ENCODE data around the gene USP28.

DNA sequence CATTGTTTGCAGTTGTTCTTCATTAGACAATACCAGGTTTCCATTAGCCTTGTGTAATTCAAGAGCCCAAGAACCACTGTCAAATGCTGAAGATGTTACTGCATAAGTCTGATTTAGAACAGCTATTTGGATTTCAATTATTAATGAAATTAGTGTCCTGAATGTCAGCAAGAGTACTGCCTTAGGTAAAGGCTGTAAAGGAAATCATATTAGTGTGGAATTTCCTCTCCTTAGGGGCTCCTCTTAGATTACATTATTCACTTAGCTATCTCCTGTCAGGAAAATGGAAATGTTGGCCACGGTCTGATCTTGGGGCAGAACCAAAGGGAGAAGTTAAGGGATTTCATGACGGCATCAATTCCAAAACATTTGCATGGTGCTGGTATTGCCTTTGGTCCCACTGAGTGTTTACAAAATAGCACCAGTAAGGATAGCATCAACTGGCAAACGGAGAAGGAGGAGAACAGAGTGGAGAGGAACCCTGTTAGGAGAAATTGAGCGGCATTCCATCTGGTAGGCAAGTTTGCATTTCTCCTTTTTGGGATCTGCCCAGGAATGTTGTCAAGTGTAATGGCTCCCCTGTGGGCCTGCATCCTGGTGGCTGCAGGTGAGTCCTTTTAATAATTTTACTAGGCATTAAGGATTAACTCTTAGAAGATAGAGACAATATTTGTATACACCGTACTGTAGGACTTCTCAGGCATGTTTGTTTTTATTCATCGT lies 29.2 kb upstream of the USP28 start, which contains the start of gene HTR3B:
- TF ChIP-seq, protein P1, sequence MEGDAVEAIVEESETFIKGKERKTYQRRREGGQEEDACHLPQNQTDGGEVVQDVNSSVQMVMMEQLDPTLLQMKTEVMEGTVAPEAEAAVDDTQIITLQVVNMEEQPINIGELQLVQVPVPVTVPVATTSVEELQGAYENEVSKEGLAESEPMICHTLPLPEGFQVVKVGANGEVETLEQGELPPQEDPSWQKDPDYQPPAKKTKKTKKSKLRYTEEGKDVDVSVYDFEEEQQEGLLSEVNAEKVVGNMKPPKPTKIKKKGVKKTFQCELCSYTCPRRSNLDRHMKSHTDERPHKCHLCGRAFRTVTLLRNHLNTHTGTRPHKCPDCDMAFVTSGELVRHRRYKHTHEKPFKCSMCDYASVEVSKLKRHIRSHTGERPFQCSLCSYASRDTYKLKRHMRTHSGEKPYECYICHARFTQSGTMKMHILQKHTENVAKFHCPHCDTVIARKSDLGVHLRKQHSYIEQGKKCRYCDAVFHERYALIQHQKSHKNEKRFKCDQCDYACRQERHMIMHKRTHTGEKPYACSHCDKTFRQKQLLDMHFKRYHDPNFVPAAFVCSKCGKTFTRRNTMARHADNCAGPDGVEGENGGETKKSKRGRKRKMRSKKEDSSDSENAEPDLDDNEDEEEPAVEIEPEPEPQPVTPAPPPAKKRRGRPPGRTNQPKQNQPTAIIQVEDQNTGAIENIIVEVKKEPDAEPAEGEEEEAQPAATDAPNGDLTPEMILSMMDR (conservative IDR thresholded peaks at IDR 0.05; ENCODE audit: low read depth, low read length) = no peak
- TF ChIP-seq EZH2 (IDR thresholded peaks at IDR 0.05; ENCODE audit: borderline replicate concordance, low read depth, low read length, poor library complexity, severe bottlenecking) = no peak
